Activated T-helper 1 cell treated with anti-CD3 and anti-CD28 coated beads, Interleukin-2, amount 50 U/mL, for 16 hours (primary cell): ENCODE data around the gene SOWAHC.
"Not testable (repeated sequence)": the region's sequence is repeated elsewhere in the genome, so short reads cannot be mapped to it uniquely, and the experiment has no call there.

Experiments used
- DNase-seq, 2 donors: peaks; one replicate each; pipeline ENCODE4 v3.0.0-alpha.2; 2020; ENCODE audit warnings: low read depth in 1 of 2, low spot score in 1 of 2

SOWAHC gene

GRCh38 chr2:109615637-109616144 is 1.5 kb downstream of the SOWAHC start:
- no peak for DNase-seq

GRCh38 chr2:109616184-109616583 is 2.0 kb downstream of the SOWAHC start:
- DNase-seq: no peak

- no peak for DNase-seq
These were observed 5.0 kb downstream of the SOWAHC start for GRCh38 chr2:109619032-109619615.

- DNase-seq: no peak
These were observed 9.1 kb downstream of the SOWAHC start for GRCh38 chr2:109623297-109623696.

- DNase-seq: no peak
These were observed 9.8 kb downstream of the SOWAHC start for GRCh38 chr2:109623923-109624322.

- no peak for DNase-seq
These were observed 10.2 kb downstream of the SOWAHC start for GRCh38 chr2:109624339-109624738.

- DNase-seq: not testable (repeated sequence)
These were observed 14.2 kb downstream of the SOWAHC start for GRCh38 chr2:109628321-109628720.

- no peak for DNase-seq
These were observed 15.7 kb downstream of the SOWAHC start for GRCh38 chr2:109629867-109630266.

- no peak for DNase-seq
These were observed 16.6 kb downstream of the SOWAHC start for GRCh38 chr2:109630441-109631430.

GRCh38 chr2:109631741-109632140 is 17.6 kb downstream of the SOWAHC start:
- no peak for DNase-seq

GRCh38 chr2:109632158-109632789 is 18.1 kb downstream of the SOWAHC start:
- DNase-seq: no peak

- no peak for DNase-seq
These were observed 19.3 kb downstream of the SOWAHC start for GRCh38 chr2:109633284-109633961.

GRCh38 chr2:109635426-109636304 is 21.5 kb downstream of the SOWAHC start:
- DNase-seq: no peak

- DNase-seq: no peak
These were observed 22.2 kb downstream of the SOWAHC start for GRCh38 chr2:109636317-109636716.

GRCh38 chr2:109637749-109638570 is 23.8 kb downstream of the SOWAHC start:
- no peak for DNase-seq

- DNase-seq: no peak
These were observed 24.6 kb downstream of the SOWAHC start for GRCh38 chr2:109638795-109639194.

- not testable (repeated sequence) for DNase-seq
These were observed 25.8 kb downstream of the SOWAHC start for GRCh38 chr2:109640000-109640399.

GRCh38 chr2:109644571-109645275 is 30.6 kb downstream of the SOWAHC start:
- no peak for DNase-seq
